WTC11 (cell line): ENCODE results near the gene VEZT. TPM values are rescaled to one million over a fixed set of nuclear protein-coding genes. Genes with fewer than 3 reads are reported as not detected.

Experiments used
- ATAC-seq: fragments of 200-7000 bp; cut with Tn5 transposase; 2 replicates; pipeline ENCODE4 v1.10.0; 2021; ENCODE audit warnings: mild to moderate bottlenecking, moderate library complexity
- CTCF ChIA-PET: fragments of 300-600 bp; sonication (Branson Sonifier 250); formaldehyde crosslinking; loops from one replicate; lab custom pipeline; 2021; ENCODE audit warnings: antibody characterized with exemption; lab: Charles Lee
- POLR2A ChIA-PET: fragments of 350-600 bp; sonication (Branson Sonifier 250); formaldehyde crosslinking; loops from one replicate; lab custom pipeline; 2021; ENCODE audit warnings: antibody characterized with exemption; lab: Charles Lee
- DNase-seq: peaks from one replicate; pipeline ENCODE4 v3.0.0; 2021; ENCODE audit warnings: low spot score
- H3K27ac Mint-ChIP-seq: 2 replicates; pipeline ENCODE4 v1.8.0; 2021; ENCODE audit warnings: mixed read lengths
- H3K27me3 Mint-ChIP-seq: 2 replicates; pipeline ENCODE4 v1.8.0; 2021; ENCODE audit warnings: low read depth, mild to moderate bottlenecking, moderate library complexity, mixed read lengths
- H3K36me3 Mint-ChIP-seq: 2 replicates; pipeline ENCODE4 v1.8.0; 2021; ENCODE audit warnings: mixed read lengths
- H3K4me1 Mint-ChIP-seq: 2 replicates; pipeline ENCODE4 v1.8.0; 2022; ENCODE audit warnings: mixed read lengths
- H3K4me3 Mint-ChIP-seq: 2 replicates; pipeline ENCODE4 v1.8.0; 2021; ENCODE audit warnings: mild to moderate bottlenecking, moderate library complexity, mixed read lengths
- H3K9me3 Mint-ChIP-seq: 2 replicates; pipeline ENCODE4 v1.8.0; 2021; ENCODE audit warnings: mixed read lengths
- CREM ChIP-seq: sonication (generic); formaldehyde crosslinking; IDR thresholded peaks from 2 replicates; pipeline ENCODE4 v1.8.1; 2022; ENCODE audit warnings: mild to moderate bottlenecking, missing genetic modification reagents, moderate library complexity
- FOXP1 ChIP-seq: sonication (generic); formaldehyde crosslinking; IDR thresholded peaks from 2 replicates; pipeline ENCODE4 v1.8.0; 2022; ENCODE audit warnings: missing genetic modification reagents, mild to moderate bottlenecking, moderate library complexity, borderline replicate concordance
- IRF2 ChIP-seq: sonication (generic); formaldehyde crosslinking; IDR thresholded peaks from 2 replicates; pipeline ENCODE4 v1.8.0; 2022; ENCODE audit warnings: low read depth, missing genetic modification reagents, borderline replicate concordance
- KAT7 ChIP-seq: sonication (generic); formaldehyde crosslinking; IDR thresholded peaks from 2 replicates; pipeline ENCODE4 v1.8.1; 2023; ENCODE audit warnings: missing genetic modification reagents, mild to moderate bottlenecking, borderline replicate concordance
- MYBL2 ChIP-seq: sonication (generic); formaldehyde crosslinking; IDR thresholded peaks from 2 replicates; pipeline ENCODE4 v1.8.1; 2023; ENCODE audit warnings: mild to moderate bottlenecking, moderate library complexity, missing genetic modification reagents
- NR3C1 ChIP-seq: sonication (generic); formaldehyde crosslinking; conservative IDR thresholded peaks from 2 replicates; pipeline ENCODE4 v1.8.1; 2023; ENCODE audit warnings: low read depth, mild to moderate bottlenecking, missing genetic modification reagents
- SMAD3 ChIP-seq: sonication (generic); formaldehyde crosslinking; IDR thresholded peaks from 2 replicates; pipeline ENCODE4 v1.8.0; 2022; ENCODE audit warnings: missing genetic modification reagents, mild to moderate bottlenecking, borderline replicate concordance
- TCF7 ChIP-seq: sonication (generic); formaldehyde crosslinking; IDR thresholded peaks from 2 replicates; pipeline ENCODE4 v1.8.0; 2022; ENCODE audit warnings: mild to moderate bottlenecking, low read depth, missing genetic modification reagents, moderate library complexity
- TEAD4 ChIP-seq: sonication (generic); formaldehyde crosslinking; IDR thresholded peaks from 2 replicates; pipeline ENCODE4 v1.8.0; 2022; ENCODE audit warnings: mild to moderate bottlenecking, missing genetic modification reagents
- ZNF219 ChIP-seq: sonication (generic); formaldehyde crosslinking; IDR thresholded peaks from 2 replicates; pipeline ENCODE4 v1.8.0; 2023; ENCODE audit warnings: missing genetic modification reagents, mild to moderate bottlenecking, borderline replicate concordance
- total RNA-seq: library from RNA; stranded (reverse); gene quantifications from 3 replicates; pipeline ENCODE4 v1.2.3, GENCODE V29; 2021
- TF ChIP-seq, protein P1 (sequence below): sonication (generic); formaldehyde crosslinking; IDR thresholded peaks from 2 replicates; pipeline ENCODE4 v1.8.0; 2023; ENCODE audit warnings: mild to moderate bottlenecking, missing genetic modification reagents
- TF ChIP-seq, protein P2 (sequence below): sonication (generic); formaldehyde crosslinking; IDR thresholded peaks from 2 replicates; pipeline ENCODE4 v1.8.1; 2023; ENCODE audit warnings: mild to moderate bottlenecking, missing genetic modification reagents, moderate library complexity
- TF ChIP-seq, protein P3 (sequence below): sonication (generic); formaldehyde crosslinking; IDR thresholded peaks from 2 replicates; pipeline ENCODE4 v1.8.0; 2022; ENCODE audit warnings: mild to moderate bottlenecking, missing genetic modification reagents
- TF ChIP-seq, protein P4 (sequence below): fragments of 250-450 bp; sonication (Bioruptor Pico); IDR thresholded peaks from 2 replicates; pipeline ENCODE4 v1.9.0; 2021; ENCODE audit warnings: moderate library complexity, mild to moderate bottlenecking, inconsistent platforms, borderline replicate concordance
- TF ChIP-seq, protein P5 (sequence below): fragments of 250-450 bp; sonication (Bioruptor Pico); conservative IDR thresholded peaks from 2 replicates; pipeline ENCODE4 v1.9.0; 2021; ENCODE audit warnings: mild to moderate bottlenecking

VEZT gene
- total RNA-seq, 1 experiment from 2014 or later, result 54.5 TPM

DNA sequence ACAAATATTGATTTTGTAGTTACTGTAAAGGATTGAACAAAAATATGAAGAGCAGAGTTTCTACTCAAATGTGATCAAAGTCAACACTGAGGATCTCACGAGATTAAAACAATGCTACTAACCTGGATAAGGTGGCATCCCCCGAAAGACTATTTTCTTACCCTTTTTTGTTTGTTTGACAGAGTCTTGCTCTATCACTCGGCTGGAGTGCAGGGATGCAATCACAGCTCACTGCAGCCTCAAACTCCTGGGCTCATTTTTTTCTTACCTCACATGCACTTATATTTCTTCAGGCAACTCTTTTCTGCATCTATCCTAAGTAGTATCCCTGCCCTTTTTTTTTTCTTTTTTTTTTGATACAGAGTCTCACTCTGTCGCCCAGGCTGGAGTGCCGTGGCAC, 109.2 kb downstream of the VEZT start (continued):
- TF ChIP-seq, protein P1, sequence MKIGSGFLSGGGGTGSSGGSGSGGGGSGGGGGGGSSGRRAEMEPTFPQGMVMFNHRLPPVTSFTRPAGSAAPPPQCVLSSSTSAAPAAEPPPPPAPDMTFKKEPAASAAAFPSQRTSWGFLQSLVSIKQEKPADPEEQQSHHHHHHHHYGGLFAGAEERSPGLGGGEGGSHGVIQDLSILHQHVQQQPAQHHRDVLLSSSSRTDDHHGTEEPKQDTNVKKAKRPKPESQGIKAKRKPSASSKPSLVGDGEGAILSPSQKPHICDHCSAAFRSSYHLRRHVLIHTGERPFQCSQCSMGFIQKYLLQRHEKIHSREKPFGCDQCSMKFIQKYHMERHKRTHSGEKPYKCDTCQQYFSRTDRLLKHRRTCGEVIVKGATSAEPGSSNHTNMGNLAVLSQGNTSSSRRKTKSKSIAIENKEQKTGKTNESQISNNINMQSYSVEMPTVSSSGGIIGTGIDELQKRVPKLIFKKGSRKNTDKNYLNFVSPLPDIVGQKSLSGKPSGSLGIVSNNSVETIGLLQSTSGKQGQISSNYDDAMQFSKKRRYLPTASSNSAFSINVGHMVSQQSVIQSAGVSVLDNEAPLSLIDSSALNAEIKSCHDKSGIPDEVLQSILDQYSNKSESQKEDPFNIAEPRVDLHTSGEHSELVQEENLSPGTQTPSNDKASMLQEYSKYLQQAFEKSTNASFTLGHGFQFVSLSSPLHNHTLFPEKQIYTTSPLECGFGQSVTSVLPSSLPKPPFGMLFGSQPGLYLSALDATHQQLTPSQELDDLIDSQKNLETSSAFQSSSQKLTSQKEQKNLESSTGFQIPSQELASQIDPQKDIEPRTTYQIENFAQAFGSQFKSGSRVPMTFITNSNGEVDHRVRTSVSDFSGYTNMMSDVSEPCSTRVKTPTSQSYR (CRISPR knock-in tag), result no peak
- TF ChIP-seq CREM (CRISPR knock-in tag) (no peak), FOXP1 (CRISPR knock-in tag) (no peak)
- TF ChIP-seq, protein P2, sequence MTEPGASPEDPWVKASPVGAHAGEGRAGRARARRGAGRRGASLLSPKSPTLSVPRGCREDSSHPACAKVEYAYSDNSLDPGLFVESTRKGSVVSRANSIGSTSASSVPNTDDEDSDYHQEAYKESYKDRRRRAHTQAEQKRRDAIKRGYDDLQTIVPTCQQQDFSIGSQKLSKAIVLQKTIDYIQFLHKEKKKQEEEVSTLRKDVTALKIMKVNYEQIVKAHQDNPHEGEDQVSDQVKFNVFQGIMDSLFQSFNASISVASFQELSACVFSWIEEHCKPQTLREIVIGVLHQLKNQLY, result no peak
- TF ChIP-seq, protein P3, sequence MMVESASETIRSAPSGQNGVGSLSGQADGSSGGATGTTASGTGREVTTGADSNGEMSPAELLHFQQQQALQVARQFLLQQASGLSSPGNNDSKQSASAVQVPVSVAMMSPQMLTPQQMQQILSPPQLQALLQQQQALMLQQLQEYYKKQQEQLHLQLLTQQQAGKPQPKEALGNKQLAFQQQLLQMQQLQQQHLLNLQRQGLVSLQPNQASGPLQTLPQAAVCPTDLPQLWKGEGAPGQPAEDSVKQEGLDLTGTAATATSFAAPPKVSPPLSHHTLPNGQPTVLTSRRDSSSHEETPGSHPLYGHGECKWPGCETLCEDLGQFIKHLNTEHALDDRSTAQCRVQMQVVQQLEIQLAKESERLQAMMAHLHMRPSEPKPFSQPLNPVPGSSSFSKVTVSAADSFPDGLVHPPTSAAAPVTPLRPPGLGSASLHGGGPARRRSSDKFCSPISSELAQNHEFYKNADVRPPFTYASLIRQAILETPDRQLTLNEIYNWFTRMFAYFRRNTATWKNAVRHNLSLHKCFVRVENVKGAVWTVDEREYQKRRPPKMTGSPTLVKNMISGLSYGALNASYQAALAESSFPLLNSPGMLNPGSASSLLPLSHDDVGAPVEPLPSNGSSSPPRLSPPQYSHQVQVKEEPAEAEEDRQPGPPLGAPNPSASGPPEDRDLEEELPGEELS (CRISPR knock-in tag), result no peak
- TF ChIP-seq, protein P4, sequence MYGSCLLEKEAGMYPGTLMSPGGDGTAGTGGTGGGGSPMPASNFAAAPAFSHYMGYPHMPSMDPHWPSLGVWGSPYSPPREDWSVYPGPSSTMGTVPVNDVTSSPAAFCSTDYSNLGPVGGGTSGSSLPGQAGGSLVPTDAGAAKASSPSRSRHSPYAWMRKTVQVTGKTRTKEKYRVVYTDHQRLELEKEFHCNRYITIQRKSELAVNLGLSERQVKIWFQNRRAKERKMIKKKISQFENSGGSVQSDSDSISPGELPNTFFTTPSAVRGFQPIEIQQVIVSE (CRISPR knock-in tag), result no peak

DNA sequence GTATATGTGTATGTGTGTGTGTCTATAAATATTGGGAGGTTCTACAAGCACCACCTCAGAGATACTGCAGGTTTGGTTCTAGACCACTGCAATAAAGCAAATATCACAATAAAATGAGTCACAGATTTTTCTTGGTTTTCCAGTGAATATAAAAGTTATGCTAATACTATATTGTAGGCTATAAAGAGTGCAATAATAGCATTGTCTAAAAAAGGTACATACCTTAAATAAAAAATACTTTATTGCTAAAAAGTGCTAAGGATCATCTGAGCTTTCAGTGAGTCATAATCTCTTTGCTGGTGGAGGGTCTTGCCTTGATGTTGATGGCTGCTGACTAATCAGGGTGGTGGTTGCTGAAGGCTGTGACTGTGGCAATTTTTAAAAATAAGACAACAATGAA, 111.1 kb downstream of the VEZT start:
- ATAC-seq, result no peak
- DNase-seq, result no peak
- Mint-ChIP-seq H3K4me1 (no peaks in the 10 kb centered on the region), H3K27ac (no peak overlapping the region), H3K4me3 (no peak overlapping the region), H3K36me3 (no peaks in the 10 kb centered on the region), H3K9me3 (no peaks in the 10 kb centered on the region), H3K27me3 (no peaks in the 10 kb centered on the region)
- TF ChIP-seq SMAD3 (CRISPR knock-in tag) (no peak), TEAD4 (CRISPR knock-in tag) (no peak), TCF7 (CRISPR knock-in tag) (no peak), NR3C1 (CRISPR knock-in tag) (no peak), KAT7 (CRISPR knock-in tag) (no peak), IRF2 (CRISPR knock-in tag) (no peak), ZNF219 (CRISPR knock-in tag) (no peak), MYBL2 (CRISPR knock-in tag) (no peak), CREM (CRISPR knock-in tag) (no peak)
- TF ChIP-seq, protein P5, sequence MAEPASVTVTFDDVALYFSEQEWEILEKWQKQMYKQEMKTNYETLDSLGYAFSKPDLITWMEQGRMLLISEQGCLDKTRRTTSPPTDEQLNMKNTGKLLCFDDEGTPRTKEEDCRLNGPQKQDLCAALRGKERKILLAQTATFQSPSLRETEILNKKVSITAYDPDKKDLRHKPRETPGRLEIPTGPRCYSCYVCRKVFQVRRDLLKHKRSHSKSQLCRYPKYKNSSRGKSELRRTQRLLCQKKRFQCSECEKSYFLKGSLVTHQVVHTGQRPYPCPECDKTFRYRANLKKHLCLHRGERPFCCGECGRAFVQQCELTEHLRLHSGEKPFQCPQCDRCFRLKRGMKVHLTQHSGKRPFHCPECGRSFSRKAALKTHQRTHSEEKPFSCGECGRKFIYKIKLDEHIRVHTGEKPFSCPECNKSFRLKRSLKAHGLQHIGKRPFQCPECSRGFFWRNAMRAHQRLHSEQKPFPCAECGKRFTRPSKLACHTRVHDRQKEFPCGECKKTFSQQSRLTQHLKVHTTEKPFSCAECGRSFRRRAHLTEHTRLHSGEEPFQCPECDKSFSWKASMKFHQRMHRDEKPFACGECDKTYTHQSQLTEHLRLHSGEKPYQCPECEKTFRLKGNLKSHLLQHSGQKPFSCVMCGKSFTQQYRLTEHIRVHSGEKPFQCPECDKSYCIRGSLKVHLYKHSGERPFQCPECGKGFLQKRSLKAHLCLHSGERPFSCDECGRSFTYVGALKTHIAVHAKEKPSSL, result no peak
- ChIA-PET CTCF (interaction anchor here (0.6 kb wide), 1 partner anchor 486 kb away, joined by 3 read pairs; no protein-coding TSS in a partner anchor), POLR2A (no interaction called here)
